Transverse colon (tissue), 4 donors: ENCODE results near the gene CHCHD6. TPM values are rescaled to one million over a fixed set of nuclear protein-coding genes. Genes with fewer than 3 reads are reported as not detected.

Source experiments
- DNase-seq: peaks from one replicate; pipeline ENCODE4 v3.0.0-alpha.2; 2019
- H3K27ac ChIP-seq, 4 donors: fragments of 200-600 bp; sonication (generic); 2 replicates each; pipeline ENCODE4 v1.5.1; 2016 to 2018; ENCODE audit warnings: inconsistent platforms in 4 of 4
- H3K27me3 ChIP-seq: fragments of 200-600 bp; sonication (generic); 2 replicates; pipeline ENCODE4 v1.5.1; 2017; ENCODE audit warnings: inconsistent platforms
- H3K36me3 ChIP-seq, 4 donors: fragments of 200-600 bp; sonication (generic); 2 replicates each; pipeline ENCODE4 v1.5.1; 2017 to 2019; ENCODE audit warnings: inconsistent platforms in 4 of 4
- H3K4me1 ChIP-seq, 4 donors: fragments of 200-600 bp; sonication (generic); 2 replicates each; pipeline ENCODE4 v1.5.1; 2017 to 2020; ENCODE audit warnings: inconsistent platforms in 4 of 4
- H3K4me3 ChIP-seq, 4 donors: fragments of 200-600 bp; sonication (generic); 1 replicate in 1 of 4; 2 replicates in 3 of 4; pipeline versions ENCODE4 v1.5.1 to v1.6.1; 2017 to 2019; ENCODE audit warnings: inconsistent platforms in 4 of 4
- H3K9me3 ChIP-seq, 2 donors: fragments of 200-600 bp; sonication (generic); 2 replicates each; pipeline ENCODE4 v1.5.1; 2017 to 2019; ENCODE audit warnings: inconsistent platforms in 2 of 2
- EP300 ChIP-seq: sonication (generic); formaldehyde crosslinking; IDR thresholded peaks from one replicate; pipeline ENCODE4 v1.6.1; 2017; ENCODE audit warnings: antibody characterized with exemption, low read depth
- POLR2A ChIP-seq: fragments of 450-650 bp; IDR thresholded peaks from one replicate; pipeline ENCODE4 v1.6.1; 2016; ENCODE audit warnings: antibody characterized with exemption, mild to moderate bottlenecking, moderate library complexity
- POLR2AphosphoS5 ChIP-seq, 3 donors: sonication (generic); formaldehyde crosslinking; IDR thresholded peaks; one replicate each; pipeline ENCODE4 v1.6.1; 2016; ENCODE audit warnings: antibody characterized with exemption in 3 of 3
- WGBS, 2 donors: methylation state at CpG; one replicate each; pipeline ENCODE4 v1.1.5; 2018; ENCODE audit warnings: low coverage in 1 of 2; 5-methylcytosine and 5-hydroxymethylcytosine counted together
- in situ Hi-C, 4 donors: fragments of 200-750 bp; cut with MboI; loops; one replicate each; pipeline versions ENCODE4 v1.15.0 to v1.15.1; 2017; ENCODE audit warnings: low sequenced_read_pairs in 3 of 4, low pct_ligation_motif_present in 1 of 4, low pct_unique_long_range_greater_than_20kb in 1 of 4
- intact Hi-C: fragments of 100-400 bp; cut with DNase I; formaldehyde crosslinking; loops from one replicate; pipeline ENCODE4 v1.15.1; 2023; ENCODE audit warnings: low total_unique reads
- total RNA-seq, 4 donors: library from RNA; depleted of rRNA; stranded (reverse); fragments of >200 nt; gene quantifications; one replicate each; pipeline ENCODE4 v1.1.0, GENCODE V29; 2016
- TF ChIP-seq, protein P1 (sequence below), 5 experiments: fragments of 200-600 bp in 3 of 5; fragments of 450-650 bp in 2 of 5; sonication (generic) in 3 of 5; IDR thresholded peaks; 1 replicate in 2 of 5; 2 replicates in 3 of 5; pipeline ENCODE4 v1.5.1; 2016 to 2017; ENCODE audit warnings: antibody characterized with exemption in 5 of 5, inconsistent platforms in 3 of 5, mild to moderate bottlenecking in 2 of 5, moderate library complexity in 1 of 5

Gene CHCHD6
- total RNA-seq, 4 donors from 2014 or later = 4.6 to 12.1 (median 5.3) TPM

GRCh38 chr3:126665221-126665936 lies 38.7 kb upstream of the CHCHD6 start:
- no peaks in the 10 kb centered on the region for H3K36me3 ChIP-seq
- H3K4me1 ChIP-seq = no peaks in the 10 kb centered on the region
- no peak for TF ChIP-seq POLR2AphosphoS5 (IDR thresholded peaks at IDR 0.05)
- TF ChIP-seq, protein P1, sequence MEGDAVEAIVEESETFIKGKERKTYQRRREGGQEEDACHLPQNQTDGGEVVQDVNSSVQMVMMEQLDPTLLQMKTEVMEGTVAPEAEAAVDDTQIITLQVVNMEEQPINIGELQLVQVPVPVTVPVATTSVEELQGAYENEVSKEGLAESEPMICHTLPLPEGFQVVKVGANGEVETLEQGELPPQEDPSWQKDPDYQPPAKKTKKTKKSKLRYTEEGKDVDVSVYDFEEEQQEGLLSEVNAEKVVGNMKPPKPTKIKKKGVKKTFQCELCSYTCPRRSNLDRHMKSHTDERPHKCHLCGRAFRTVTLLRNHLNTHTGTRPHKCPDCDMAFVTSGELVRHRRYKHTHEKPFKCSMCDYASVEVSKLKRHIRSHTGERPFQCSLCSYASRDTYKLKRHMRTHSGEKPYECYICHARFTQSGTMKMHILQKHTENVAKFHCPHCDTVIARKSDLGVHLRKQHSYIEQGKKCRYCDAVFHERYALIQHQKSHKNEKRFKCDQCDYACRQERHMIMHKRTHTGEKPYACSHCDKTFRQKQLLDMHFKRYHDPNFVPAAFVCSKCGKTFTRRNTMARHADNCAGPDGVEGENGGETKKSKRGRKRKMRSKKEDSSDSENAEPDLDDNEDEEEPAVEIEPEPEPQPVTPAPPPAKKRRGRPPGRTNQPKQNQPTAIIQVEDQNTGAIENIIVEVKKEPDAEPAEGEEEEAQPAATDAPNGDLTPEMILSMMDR (IDR thresholded peaks at IDR 0.05) = no peak
- TF ChIP-seq EP300 = no peak
- TF ChIP-seq POLR2A = no peak
- peaks cover 28% of the 10 kb centered on the region for H3K27me3 ChIP-seq
- DNase-seq = no peak
- in situ Hi-C loops (no loop called here), intact Hi-C loops (no loop called here)
- H3K27ac ChIP-seq = no peak overlapping the region
- 80 to 86% methylated on average over 2 to 6 of the region's 6 CpGs for WGBS, 2 donors
- no peaks in the 10 kb centered on the region for H3K9me3 ChIP-seq
- no peak overlapping the region for H3K4me3 ChIP-seq

DNA sequence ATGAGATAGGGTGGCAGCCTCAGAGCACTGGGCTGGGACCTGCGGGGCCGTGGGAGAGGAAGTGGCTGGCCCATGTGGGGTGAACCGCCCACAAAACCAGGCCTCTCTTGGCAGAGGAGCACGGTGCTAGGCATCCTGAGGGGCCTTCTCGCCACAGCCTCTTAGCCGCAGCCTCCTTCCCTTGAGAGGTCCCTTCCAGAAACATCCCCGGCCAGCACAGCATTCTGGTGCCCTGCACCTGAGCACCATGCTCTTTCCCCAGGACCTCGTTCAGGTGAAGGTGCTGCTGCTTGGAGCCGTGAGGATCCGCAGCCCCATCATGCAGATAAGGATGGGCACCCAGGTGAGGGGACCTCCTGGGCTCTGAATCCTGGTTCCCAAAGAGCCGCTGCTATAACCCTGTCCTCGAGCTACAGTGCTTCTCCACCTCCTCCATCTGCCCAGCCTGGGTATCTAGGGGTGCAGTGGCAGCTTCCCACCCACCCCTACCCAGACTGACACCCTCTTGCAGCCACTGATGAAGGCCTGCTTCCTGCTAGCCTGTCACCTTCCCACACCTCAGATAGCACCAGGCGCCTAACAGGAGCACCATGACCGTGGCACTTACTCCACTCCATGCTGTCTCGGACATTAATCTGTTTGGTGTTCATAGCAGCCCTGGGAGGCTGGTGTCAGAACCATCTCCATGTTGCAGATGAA lies 37.9 kb upstream of the CHCHD6 start:
- WGBS, 2 donors = 83% methylated on average over 12 of the region's 15 CpGs; no CpG with 5 or more reads in 1 of the 2 donors
- DNase-seq = no peak
- H3K27me3 ChIP-seq = peaks cover 21% of the 10 kb centered on the region
- in situ Hi-C loops = no loop called here
- no peaks in the 10 kb centered on the region for H3K4me1 ChIP-seq
- no peak for TF ChIP-seq POLR2A
- TF ChIP-seq, protein P1 (IDR thresholded peaks at IDR 0.05) = no peak
- TF ChIP-seq EP300 = no peak
- TF ChIP-seq POLR2AphosphoS5 (IDR thresholded peaks at IDR 0.05) = no peak
- no peaks in the 10 kb centered on the region for H3K36me3 ChIP-seq
- intact Hi-C loops = no loop called here
- H3K9me3 ChIP-seq = no peaks in the 10 kb centered on the region
- no peak overlapping the region for H3K27ac ChIP-seq
- no peak overlapping the region for H3K4me3 ChIP-seq

- Histone ChIP-seq H3K4me3 (no peak overlapping the region), H3K36me3 (no peaks in the 10 kb centered on the region), H3K27me3 (peaks cover 13% of the 10 kb centered on the region), H3K4me1 (no peaks in the 10 kb centered on the region), H3K9me3 (no peaks in the 10 kb centered on the region), H3K27ac (no peak overlapping the region)
- in situ Hi-C loops (no loop called here), intact Hi-C loops (no loop called here)
- DNase-seq = no peak
- TF ChIP-seq EP300 (no peak), POLR2A (no peak), POLR2AphosphoS5 (IDR thresholded peaks at IDR 0.05) (no peak)
- 88 to 89% methylated on average over 5 to 15 of the region's 15 CpGs for WGBS, 2 donors
Observed at GRCh38 chr3:126666658-126667528, 37.1 kb upstream of the CHCHD6 start.

- in situ Hi-C loops (no loop called here), intact Hi-C loops (no loop called here)
- TF ChIP-seq POLR2A = no peak
- TF ChIP-seq, protein P1 (IDR thresholded peaks at IDR 0.05) = no peak
- no peak for TF ChIP-seq EP300
- no peak for TF ChIP-seq POLR2AphosphoS5 (IDR thresholded peaks at IDR 0.05)
- Histone ChIP-seq H3K4me3 (no peak overlapping the region), H3K4me1 (no peaks in the 10 kb centered on the region), H3K27me3 (peaks cover 3% of the 10 kb centered on the region), H3K27ac (no peak overlapping the region), H3K9me3 (no peaks in the 10 kb centered on the region), H3K36me3 (no peaks in the 10 kb centered on the region)
- no peak for DNase-seq
- WGBS, 2 donors = 91 to 100% methylated on average over 2 to 15 of the region's 15 CpGs
Observed at GRCh38 chr3:126667631-126668449, 36.2 kb upstream of the CHCHD6 start.
